SK-N-SH (cell line): ENCODE results near the gene MEN1.

ENCODE experiments used
- CHD2 ChIP-seq: fragments of 150-350 bp; IDR thresholded peaks from 2 replicates; pipeline ENCODE4 v1.6.1; 2018; ENCODE audit warnings: low read length; ENCODE audit not compliant: partially characterized antibody
- EP300 ChIP-seq, 2 experiments: IDR thresholded peaks; 2 replicates each; pipeline versions ENCODE4 v1.4.0 to v1.6.1; 2012; ENCODE audit warnings: borderline replicate concordance in 1 of 2, low read depth in 1 of 2, low read length in 1 of 2
- EZH2phosphoT487 ChIP-seq: fragments of 200-600 bp; sonication (generic); IDR thresholded peaks from 2 replicates; pipeline ENCODE4 v1.6.1; 2017; ENCODE audit warnings: low read depth, mixed run types, mild to moderate bottlenecking, antibody characterized with exemption, moderate library complexity, borderline replicate concordance
- FOXM1 ChIP-seq: IDR thresholded peaks from 2 replicates; pipeline ENCODE4 v1.4.0; 2012; ENCODE audit warnings: low read depth, mild to moderate bottlenecking
- GABPA ChIP-seq: IDR thresholded peaks from 2 replicates; pipeline ENCODE4 v1.4.0; 2012; ENCODE audit warnings: low read depth, mild to moderate bottlenecking
- POLR2AphosphoS5 ChIP-seq: IDR thresholded peaks from 2 replicates; pipeline ENCODE4 v1.6.1; 2012; ENCODE audit warnings: low read depth, low read length
- RAD21 ChIP-seq: IDR thresholded peaks from 2 replicates; pipeline ENCODE4 v1.6.1; 2012; ENCODE audit warnings: mild to moderate bottlenecking, low read length
- RXRA ChIP-seq: IDR thresholded peaks from 2 replicates; pipeline ENCODE4 v1.4.0; 2012; ENCODE audit warnings: low read depth, mild to moderate bottlenecking, borderline replicate concordance
- SMC3 ChIP-seq: IDR thresholded peaks from 2 replicates; pipeline ENCODE4 v1.6.1; 2012; ENCODE audit warnings: low read depth, low read length, improper control_type of control experiment
- TCF12 ChIP-seq: IDR thresholded peaks from 2 replicates; pipeline ENCODE4 v1.4.0; 2012
- TF ChIP-seq, protein P1 (sequence below): fragments of 200-600 bp; sonication (generic); IDR thresholded peaks from 2 replicates; pipeline ENCODE4 v1.6.1; 2017; ENCODE audit warnings: antibody characterized with exemption, mild to moderate bottlenecking, moderate library complexity
- TF ChIP-seq, protein P2 (sequence below): IDR thresholded peaks from 2 replicates; pipeline ENCODE4 v1.6.1; 2012; ENCODE audit warnings: mild to moderate bottlenecking, low read depth, low read length, moderate library complexity
- TF ChIP-seq, protein P3 (sequence below): fragments of 150-350 bp; IDR thresholded peaks from 2 replicates; pipeline ENCODE4 v1.6.1; 2017; ENCODE audit warnings: antibody characterized with exemption, low read length, low read depth, borderline replicate concordance
- TF ChIP-seq, protein P4 (sequence below): IDR thresholded peaks from 2 replicates; pipeline ENCODE4 v1.4.0; 2012; ENCODE audit warnings: low read depth

DNA sequence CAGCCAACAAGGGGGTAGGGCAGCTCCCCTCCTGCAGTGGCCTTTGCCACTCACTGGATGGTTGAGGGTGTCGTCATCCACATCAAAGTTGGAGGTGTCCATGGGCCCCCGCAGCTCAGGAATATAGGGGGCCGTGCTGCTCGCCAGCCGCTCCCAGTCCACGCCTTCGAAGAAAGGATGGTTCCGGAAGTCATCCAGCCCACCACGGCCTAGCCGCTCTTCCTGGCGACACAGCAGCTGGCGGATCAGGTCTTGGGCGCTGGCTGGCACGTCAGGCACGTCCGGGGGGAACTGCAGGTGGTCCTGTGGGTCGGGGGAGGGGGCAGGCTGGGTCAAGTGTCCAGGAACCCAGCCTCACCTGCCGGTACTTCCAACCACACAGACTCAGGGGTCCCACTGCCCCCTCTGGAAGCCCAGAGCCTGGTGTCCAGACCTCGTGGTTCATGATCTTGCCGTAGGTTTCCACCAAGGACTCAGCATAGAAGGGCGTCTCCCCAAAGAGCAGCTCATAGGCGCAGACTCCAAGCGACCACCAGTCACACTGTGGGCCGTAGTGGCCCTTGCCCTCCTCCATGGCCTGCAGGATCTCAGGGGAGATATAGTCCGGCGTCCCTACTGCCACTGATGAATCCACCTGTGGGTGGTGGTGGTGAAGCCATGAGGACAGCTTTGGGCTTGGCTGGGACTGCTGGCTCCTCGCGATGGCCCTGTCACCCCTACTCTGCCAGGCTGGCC, 28.4 kb upstream of the MEN1 start:
- TF ChIP-seq POLR2AphosphoS5, result no peak
- TF ChIP-seq EP300 (IDR thresholded peaks at IDR 0.05; ENCODE audit: borderline replicate concordance in 1 of 2, low read depth in 1 of 2, low read length in 1 of 2), result no peak
- TF ChIP-seq, protein P1, sequence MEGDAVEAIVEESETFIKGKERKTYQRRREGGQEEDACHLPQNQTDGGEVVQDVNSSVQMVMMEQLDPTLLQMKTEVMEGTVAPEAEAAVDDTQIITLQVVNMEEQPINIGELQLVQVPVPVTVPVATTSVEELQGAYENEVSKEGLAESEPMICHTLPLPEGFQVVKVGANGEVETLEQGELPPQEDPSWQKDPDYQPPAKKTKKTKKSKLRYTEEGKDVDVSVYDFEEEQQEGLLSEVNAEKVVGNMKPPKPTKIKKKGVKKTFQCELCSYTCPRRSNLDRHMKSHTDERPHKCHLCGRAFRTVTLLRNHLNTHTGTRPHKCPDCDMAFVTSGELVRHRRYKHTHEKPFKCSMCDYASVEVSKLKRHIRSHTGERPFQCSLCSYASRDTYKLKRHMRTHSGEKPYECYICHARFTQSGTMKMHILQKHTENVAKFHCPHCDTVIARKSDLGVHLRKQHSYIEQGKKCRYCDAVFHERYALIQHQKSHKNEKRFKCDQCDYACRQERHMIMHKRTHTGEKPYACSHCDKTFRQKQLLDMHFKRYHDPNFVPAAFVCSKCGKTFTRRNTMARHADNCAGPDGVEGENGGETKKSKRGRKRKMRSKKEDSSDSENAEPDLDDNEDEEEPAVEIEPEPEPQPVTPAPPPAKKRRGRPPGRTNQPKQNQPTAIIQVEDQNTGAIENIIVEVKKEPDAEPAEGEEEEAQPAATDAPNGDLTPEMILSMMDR, result no peak
- no peak for TF ChIP-seq RAD21
- no peak for TF ChIP-seq TCF12
- TF ChIP-seq RXRA, result no peak
- no peak for TF ChIP-seq EZH2phosphoT487
- TF ChIP-seq, protein P2, sequence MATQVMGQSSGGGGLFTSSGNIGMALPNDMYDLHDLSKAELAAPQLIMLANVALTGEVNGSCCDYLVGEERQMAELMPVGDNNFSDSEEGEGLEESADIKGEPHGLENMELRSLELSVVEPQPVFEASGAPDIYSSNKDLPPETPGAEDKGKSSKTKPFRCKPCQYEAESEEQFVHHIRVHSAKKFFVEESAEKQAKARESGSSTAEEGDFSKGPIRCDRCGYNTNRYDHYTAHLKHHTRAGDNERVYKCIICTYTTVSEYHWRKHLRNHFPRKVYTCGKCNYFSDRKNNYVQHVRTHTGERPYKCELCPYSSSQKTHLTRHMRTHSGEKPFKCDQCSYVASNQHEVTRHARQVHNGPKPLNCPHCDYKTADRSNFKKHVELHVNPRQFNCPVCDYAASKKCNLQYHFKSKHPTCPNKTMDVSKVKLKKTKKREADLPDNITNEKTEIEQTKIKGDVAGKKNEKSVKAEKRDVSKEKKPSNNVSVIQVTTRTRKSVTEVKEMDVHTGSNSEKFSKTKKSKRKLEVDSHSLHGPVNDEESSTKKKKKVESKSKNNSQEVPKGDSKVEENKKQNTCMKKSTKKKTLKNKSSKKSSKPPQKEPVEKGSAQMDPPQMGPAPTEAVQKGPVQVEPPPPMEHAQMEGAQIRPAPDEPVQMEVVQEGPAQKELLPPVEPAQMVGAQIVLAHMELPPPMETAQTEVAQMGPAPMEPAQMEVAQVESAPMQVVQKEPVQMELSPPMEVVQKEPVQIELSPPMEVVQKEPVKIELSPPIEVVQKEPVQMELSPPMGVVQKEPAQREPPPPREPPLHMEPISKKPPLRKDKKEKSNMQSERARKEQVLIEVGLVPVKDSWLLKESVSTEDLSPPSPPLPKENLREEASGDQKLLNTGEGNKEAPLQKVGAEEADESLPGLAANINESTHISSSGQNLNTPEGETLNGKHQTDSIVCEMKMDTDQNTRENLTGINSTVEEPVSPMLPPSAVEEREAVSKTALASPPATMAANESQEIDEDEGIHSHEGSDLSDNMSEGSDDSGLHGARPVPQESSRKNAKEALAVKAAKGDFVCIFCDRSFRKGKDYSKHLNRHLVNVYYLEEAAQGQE, result no peak
- no peak for TF ChIP-seq SMC3
- TF ChIP-seq, protein P3, sequence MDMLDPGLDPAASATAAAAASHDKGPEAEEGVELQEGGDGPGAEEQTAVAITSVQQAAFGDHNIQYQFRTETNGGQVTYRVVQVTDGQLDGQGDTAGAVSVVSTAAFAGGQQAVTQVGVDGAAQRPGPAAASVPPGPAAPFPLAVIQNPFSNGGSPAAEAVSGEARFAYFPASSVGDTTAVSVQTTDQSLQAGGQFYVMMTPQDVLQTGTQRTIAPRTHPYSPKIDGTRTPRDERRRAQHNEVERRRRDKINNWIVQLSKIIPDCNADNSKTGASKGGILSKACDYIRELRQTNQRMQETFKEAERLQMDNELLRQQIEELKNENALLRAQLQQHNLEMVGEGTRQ, result no peak
- TF ChIP-seq, protein P4, sequence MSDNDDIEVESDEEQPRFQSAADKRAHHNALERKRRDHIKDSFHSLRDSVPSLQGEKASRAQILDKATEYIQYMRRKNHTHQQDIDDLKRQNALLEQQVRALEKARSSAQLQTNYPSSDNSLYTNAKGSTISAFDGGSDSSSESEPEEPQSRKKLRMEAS, result no peak
- TF ChIP-seq FOXM1, result no peak
- TF ChIP-seq CHD2, result no peak
- no peak for TF ChIP-seq GABPA
